Daoy (cell line): ENCODE results near the gene SPSB1. TPM values are rescaled to one million over a fixed set of nuclear protein-coding genes. Genes with fewer than 3 reads are reported as not detected.

ENCODE experiments used
- DNase-seq: peaks from one replicate; pipeline ENCODE4 v3.0.0-alpha.2; 2015; ENCODE audit warnings: low read depth
- total RNA-seq: library from RNA; depleted of rRNA; stranded (reverse); fragments of >200 nt; shearing (Covaris generic); gene quantifications from 2 replicates; pipeline ENCODE4 v1.2.3, GENCODE V29; 2014

SPSB1 gene
- total RNA-seq, 1 experiment from 2014 or later, result 15.0 TPM

DNA sequence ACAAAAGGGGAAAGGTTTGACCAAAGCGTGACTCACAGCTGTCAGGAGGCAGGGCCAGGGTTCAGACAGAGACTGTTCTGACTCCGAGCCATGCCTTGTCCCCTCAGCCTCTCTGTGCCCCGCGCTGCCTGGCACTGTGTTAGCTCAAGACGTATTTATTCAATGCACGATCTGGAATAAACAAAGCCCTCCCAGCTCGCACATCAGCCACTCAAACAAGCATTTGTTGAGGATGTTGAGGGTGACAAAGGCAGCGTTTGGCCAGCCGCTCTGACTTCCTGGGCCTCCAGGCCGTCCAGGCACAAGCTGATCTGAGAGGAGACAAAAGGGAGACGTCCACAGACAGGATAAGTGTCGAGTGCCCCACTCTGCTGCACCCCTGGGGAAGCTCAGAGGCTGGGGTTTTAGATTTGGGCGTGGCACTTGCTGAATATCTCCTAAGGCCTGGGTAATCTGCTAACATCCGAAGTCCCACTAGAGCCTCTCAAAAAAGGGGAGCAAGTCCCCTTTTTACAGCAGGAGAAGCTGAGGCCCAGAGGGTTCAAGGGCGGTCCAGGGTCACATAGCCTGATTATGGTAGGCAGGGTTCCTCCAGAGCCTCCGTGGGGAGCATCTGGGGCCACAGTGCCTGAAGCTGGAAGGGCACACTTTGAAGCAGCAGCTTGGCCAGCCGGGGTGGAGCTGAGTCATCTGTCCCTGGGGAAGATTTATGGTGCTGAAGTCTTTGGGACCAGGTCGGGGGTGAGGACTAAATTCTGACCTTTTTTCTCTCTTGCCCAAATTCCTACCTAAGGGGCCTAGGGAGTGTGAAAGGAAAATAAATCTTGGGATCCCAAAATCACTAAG, 95.9 kb downstream of the SPSB1 start:
- DNase-seq, result peak; percentile 68

DNA sequence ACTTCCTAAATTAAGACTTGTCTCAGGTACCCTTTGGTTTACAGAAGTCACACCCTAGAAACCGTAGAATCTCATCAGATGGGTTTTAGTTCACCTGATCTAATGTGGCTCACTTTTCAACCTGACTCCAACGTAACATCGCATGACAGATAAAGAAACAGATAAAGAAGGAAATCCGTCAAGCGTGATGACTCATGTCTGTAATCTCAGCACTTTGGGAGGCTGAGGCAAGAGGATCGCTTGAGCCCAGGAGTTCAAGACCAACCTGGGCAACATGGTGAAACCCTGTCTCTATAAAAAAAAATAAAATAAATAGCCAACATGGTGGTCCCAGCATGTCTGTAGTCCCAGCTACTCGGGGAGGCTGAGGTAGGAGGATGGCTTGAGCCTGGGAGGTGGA, 97.3 kb downstream of the SPSB1 start:
- DNase-seq, result no peak

DNA sequence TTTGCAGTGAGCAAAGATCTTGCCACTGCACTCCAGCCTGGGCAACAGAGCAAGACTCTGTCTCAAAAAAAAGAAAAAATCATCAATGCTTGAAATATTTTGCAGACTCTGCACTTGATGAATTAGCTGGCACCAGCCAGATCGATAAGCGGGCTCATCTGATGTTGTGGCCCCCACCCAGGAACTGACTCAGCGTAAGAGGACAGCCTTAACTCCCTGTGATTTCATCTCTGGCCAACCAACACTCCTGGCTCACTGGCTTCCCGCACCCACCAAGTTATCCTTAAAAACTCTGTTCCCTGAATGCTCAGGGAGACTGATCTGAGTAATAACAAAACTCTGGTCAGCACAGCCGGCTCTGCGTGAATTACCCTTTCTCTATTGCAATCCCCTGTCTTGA, 98.9 kb downstream of the SPSB1 start:
- no peak for DNase-seq

DNA sequence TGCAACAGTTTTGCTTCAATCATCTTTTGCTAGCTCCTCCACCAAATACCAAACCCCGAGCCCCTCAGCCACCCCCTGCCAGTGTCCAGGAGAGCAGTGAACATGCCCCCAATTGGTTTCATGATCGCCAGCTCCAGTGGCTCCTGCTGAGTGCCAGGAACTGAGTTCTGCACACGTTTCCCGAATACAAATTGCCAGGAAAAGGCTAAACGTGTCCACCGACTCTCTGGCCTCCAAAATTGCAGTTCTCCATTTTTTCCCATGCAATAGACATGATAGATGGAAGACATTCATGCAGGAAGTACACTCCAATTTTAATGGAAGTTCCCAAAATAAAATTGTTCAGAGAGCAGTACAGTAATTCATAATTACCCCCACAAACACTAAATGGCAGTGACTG, 101.3 kb downstream of the SPSB1 start:
- DNase-seq, result no peak

DNA sequence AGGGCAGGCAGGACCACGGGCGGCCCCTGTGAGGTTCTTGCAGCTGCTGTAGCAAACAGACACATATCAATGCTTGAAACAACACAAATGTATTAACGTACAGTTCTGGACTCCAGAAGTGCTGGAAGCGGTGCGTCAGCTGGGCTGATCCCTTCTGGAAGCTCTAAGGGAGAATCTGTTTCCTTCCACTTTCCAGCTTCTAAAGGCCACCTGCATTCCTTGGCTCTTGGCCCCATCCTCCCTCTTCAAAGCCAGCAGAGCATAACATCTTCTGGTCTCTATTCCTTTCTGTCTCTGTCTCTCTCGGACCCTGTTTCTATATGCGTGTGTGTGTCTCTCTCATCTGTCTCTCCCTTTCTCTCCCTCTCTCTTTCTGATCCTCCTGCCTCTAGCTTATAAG, 102.3 kb downstream of the SPSB1 start:
- DNase-seq, result no peak

DNA sequence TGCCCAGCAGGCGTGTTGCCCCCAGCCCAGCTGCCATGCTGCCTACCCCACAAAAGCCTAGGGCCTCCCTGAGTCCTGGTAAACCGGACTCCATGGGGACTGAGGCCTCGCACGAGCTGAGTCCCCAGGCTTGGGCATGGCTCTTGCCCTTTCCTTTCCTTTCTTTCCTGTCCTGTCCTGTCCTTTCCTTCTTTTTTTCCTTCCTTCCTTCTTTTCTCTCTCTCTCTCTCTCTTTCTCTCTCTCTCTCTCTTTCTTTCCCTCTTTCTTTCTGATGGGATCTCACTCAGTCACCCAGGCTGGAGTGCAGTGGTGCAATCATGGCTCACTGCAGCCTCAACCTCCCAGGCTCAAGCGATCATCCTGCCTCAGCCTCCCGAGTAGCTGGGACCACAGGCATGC, 104.4 kb downstream of the SPSB1 start:
- no peak for DNase-seq

DNA sequence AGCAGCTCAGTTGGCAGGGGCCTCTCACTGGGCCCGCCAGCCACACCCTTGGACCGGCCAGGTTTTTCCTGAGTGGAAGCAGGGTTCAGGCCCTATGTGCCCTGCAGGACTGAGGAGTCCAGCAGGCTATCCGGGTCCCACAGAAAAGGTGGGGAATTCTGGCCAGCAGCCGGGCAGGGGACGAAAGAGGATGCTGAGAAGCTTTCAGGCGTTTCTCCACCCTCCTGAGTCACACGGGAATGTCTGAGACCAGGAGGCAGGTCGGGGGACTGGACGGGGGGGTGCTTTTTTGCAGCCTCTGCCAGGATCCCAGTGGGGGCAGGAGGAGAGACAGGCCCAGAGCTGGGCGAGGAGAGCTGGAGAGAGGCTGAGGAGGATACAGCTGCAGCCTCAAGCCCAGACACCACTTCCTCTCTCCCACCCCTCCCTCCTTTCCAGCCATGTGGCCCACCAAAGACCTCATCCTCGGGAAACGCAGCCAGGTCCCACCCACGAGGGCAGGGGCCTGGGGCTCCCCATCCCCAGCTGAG, 105.4 kb downstream of the SPSB1 start:
- DNase-seq, result peak; percentile 39

DNA sequence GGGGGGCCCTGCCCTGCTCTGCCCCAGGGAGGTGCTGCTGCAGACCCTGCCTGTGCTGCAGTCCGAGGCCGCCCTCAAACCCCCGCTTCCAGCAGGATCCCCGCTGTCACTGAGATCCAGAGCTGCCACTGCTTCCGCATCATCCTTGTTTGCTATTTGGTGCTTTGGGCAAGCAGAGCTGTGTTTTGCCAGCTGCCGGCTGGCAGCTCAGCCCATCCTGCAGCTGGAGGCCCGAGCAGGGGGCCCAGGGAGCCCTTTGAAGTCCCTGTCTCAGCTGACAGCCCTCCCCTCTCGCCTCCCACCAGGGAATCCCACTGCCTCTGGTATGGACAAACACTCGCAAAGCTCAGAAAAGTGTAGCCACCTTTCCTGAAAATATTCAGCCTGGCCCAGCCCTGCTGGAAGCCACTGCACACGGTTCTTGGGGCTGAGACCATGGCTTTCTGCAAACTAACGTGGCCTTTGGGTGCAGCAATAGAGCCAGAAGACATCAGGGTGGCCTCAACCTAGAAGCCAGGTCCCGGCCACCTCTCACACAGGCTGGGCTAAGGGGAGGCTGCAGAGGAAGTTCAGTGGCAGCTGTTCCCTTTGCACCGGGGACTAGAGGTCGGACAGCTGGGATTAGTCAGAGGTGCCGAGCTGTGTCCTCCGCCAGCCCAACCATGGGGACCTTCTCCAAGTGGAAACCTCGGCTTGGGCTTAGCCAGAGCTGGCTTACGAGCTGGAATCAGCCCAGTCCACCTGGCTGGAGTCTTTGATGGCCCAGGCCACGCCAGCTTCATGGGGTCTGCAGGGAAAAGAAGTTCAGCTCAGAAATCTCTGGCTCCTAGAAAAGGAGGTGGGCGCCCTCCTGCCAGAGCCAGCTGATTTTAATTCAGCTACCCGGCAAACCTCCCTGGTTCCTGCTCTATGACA, 107.1 kb downstream of the SPSB1 start:
- peak; percentile 47 for DNase-seq

DNA sequence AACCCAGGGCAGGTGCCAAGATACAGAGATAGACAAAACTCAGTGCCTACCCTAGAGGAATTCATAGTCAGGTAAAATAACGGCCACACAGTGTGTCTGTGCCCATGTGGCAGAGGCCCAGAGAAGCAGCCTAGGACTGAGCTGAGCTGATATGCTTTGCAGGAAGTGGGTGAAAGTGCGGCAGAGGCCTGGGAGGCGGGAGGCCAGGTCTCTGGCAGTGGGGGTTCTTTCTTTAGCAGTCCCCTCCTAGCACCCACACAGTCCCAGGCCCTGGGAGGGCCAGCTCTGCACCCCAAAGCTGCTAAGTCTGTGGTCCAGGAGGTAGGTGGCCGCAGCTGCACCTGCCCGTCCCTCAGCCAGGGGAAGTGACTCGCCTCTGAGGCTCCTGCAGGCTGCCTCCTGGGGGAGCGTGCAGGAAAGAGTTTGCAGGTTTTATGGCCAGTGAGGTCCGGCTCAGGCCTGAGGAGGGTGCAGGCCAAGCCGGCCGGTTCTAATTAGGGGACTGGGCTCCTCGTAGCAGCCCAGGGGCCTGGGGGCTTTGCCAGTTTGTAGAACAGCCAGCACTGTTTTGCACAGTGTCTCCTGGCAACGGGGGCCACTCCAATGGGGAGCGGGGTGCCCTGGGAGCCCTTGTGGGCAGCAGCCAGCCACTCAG, 107.9 kb downstream of the SPSB1 start:
- DNase-seq, result peak; percentile 39

DNA sequence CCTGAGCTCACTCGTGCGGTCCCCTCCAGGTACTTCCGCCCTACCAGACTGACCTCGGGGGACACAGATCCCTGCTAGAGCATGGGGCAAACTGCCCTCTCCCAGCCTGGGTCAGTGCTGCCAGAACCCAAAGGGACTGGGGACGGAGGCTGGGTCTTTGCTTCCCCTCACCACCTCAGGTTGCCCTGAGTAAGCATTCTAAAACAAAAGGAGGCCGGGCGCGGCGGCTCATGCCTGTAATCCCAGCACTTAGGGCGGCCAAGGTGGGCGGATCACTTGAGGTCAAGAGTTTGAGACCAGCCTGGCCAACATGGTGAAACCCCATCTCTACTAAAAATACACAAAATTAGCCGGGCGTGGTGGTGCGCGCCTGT, 108.4 kb downstream of the SPSB1 start:
- no peak for DNase-seq

DNA sequence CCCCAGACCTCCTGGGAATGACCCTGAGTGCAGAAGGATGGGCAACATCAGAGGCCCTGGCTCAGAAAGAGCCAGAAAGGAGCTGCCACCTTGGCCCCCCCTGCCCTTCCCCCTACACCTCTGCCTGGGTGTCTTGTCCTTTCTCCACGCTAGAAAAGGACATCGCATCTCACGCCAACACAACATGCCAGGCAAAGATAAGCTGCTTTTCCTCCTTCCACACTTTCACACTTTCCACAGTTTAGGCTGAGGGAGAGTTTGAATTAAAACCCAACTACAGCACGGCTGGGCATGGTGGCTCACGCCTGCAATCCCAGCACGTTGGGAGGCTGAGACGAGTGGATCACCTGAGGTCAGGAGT, 109.5 kb downstream of the SPSB1 start:
- no peak for DNase-seq

DNA sequence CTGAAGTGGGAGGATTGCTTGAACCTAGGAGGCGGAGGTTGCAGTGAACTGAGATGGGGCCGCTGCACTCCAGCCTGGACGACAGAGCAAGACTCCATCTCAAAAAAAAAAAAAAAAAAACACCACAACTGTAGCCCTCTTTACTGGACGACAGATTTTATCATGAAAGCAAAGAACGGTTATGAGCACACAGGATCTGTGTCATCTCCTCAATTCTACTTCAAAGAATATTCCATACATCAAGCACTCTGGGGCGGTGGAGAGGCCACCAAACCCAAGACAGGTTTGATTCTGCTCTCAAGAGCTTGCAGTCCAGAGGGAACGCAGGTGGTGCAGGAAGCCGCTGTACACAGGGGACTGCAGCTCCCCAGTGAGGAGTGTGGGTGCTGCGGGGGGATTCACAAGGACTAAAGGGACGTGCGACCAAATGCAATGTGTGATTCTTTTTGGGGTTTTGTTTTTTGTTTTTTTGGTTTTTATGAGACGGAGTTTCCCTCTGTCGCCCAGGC, 110.1 kb downstream of the SPSB1 start:
- DNase-seq, result no peak

DNA sequence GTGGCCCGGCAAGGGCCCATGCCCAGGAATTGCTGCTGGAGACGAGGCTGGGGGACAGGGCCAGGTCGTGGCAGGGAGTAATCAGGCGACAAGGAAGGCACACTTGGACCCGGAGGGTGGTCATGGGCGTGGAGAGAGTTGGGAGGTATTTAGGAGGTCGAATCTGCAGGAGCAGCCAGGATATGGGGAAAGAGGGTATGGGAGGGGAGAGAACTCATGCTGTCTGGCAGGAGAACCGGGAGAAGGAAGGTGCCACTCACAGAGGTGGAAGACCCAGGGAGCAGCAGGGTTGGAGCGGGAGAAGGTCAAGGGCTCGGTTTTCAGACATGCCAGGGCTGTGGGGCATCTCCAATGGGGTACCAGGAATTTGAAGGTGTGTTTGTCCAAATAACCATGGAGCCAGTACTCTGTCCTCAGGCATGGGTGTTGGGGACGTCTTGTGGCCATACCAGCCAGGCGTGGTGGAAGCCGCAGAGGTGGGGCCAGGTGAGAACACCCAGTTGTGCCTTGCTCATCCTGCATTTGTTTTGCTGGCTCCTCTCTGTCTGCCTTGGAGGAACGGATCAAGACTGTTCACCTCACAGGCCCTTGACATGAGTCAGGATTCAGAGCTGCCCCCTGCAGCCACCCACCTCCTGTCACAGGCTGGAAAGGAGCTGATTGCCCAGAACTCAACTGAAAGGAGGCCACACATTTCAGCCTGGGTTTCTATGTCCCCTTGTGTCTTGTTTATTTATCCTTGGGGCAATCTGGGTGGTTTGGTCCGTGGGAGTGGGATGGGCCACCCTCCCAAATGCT, 111.6 kb downstream of the SPSB1 start:
- no peak for DNase-seq

DNA sequence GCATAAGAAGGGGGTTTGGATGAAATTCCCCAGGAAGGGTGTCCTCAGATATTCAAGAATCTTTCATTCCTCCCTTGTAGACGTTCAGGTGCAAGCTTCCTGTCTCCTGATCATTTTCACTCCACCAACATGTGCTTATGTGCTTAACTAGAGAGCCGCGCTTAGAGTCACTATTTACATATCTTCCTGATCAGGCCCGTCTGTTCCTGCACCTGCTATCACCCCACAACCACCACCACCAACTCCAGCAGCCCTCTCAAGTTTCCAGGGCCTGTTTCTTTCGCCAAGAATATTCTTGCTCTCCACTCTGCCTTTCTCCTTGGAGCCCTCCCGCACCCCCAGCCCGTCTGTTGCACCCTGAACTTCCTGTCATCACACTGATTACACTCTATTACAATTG, 113.4 kb downstream of the SPSB1 start:
- DNase-seq, result no peak

DNA sequence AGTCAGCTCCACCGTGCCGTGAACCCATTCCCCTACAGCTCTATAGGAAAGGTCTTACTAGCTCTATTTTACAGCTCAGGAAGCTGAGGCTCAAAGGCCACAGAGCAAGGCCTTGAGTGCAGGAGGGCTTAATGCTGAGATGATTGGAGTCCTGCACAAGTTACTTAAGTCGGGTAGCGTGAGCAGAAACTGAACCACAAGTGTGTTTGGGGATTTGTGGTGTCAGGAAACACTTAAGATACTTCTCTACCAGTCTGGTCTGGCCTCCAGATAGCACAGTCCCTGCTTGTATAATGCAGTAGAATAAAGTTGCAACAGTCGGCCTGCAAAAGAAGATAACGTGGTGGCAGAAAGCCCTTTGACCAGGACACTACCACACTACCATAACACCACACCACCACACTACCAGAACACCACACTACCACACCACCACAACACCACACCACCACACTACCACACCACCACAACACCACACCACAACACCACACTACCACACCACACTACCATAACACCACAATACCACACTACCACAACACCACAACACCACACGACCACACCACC, 118.1 kb downstream of the SPSB1 start:
- DNase-seq, result peak; percentile 58

DNA sequence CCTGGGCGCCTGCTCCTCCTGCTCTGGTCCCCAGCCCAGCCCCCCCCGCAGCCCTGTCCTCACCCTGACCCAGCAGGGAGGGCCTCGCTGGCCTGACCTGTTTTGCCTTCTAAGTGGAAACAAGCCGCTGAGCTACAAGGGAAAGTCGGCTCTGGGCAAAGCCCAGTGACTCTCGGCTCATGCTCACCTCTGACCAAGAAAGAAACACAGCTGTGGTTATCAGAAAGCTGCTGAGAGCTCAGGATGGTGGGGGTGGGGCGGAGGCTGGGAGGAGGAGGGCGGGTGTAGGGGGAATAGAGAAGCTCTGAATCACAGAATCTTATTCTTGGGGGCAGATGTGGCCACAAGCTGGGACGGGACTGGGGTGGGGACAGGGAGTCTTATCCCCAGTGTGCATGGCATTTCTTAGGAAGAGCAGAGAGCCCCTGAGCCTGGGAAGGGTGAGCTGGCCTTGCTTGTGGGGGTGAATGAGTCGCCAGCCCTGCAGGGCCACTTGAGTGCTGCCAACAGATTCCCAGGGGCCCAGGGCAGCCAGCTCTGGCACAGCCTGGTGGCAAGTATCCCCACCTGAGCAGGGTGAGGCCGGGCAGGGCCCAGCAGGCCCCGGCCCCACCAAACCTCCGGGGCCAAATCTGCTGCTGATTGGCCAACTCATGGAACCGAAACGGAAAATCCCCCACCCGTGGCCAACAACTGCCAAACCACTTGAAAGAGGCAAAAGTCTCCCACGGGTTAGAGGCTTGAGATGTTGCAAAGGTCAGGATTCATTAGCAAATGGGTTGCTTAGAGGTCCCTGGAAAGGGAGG, 120.6 kb downstream of the SPSB1 start:
- DNase-seq, result peak; percentile 90

DNA sequence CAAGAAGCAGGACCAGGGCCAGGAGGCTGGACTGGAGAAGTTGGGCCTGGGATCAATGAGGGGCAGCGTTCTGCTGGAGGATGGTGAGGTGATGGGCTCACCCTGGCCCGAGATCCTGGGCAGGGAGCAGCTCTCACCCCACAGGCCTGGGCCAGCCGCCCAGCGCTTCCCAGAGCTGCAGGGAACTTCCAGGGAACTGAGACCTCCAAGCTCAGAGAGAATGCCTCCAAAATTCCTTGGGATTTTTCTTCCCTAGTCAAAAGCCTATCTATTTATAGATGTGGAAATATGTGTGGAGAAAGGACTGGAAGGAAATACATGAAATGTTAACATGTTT, 121.2 kb downstream of the SPSB1 start:
- no peak for DNase-seq

DNA sequence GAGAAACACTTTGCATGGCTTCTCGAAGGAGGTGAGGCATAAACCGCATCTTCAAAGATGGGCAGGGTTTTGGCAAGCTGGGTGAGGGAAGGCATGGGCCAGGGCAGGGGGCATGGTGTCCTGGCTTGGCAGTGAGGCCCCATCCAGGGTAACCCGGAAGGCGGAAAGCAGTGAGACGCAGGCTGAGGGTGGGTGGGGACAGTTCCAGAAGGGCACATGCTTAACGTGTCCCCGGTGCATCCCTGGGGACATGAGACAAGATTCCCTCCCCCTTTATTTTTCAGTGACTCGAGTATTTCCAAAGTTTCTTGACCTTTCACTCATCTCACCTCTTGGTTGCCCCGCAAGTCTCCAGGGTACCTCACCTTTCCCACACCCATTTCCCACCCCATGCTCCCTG, 123.8 kb downstream of the SPSB1 start:
- DNase-seq, result no peak

DNA sequence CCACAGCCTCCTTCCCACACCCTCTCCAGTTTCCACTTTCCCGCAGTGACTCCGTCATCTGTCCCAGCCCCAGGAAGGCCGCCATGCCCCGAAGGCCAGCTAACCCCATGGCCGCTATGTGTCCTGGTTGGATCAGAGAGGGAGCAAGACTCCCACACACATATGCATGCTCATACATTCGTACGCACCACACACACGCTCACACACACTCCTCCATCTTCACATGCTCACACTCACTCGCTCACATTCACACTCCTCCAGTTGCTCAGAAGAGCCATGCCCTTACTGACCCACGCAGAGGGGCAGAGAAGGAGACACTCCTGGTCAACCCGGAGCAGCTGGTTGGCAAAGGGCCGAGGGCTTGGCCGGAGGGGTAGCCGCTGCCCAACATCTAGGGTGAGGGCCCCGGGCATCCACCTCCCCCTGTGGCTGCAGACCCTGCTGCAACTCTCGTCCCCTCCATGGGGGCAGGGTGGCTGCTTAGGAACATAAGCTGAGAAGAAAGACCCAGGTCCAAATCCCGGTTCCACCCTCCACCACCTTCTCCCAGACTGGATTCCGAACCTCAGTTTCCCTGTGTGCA, 124.3 kb downstream of the SPSB1 start:
- DNase-seq, result no peak

DNA sequence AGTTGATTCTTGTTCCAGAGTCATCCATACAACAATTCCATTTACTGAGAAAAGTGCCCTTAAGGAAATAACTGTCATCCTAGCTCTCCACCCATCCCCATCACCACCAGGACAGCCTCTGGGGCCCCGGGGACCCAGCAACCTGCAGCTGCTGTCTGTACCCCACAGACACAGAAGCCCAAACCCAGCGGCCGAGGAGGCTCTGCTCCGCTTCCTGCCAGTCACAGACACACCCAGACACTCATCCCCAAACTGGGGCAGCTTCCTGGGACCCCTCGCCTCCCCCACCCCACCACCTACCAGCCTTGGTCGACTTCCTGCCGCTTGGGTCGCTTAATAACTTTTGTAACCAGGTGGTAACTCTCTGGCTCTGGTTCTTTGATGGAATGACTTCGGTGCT, 125.0 kb downstream of the SPSB1 start:
- DNase-seq, result no peak
